H1 (cell line): ENCODE results near the gene WIPI1. TPM values are rescaled to one million over a fixed set of nuclear protein-coding genes. Genes with fewer than 3 reads are reported as not detected.

Experiments
- BCL11A ChIP-seq, 2 experiments: IDR thresholded peaks; one replicate each; pipeline ENCODE4 v1.6.1; 2011; ENCODE audit warnings: low read depth in 2 of 2, low read length in 2 of 2, mild to moderate bottlenecking in 2 of 2
- E2F6 ChIP-seq: IDR thresholded peaks from 2 replicates; pipeline ENCODE4 v1.6.1; 2012; ENCODE audit warnings: inconsistent platforms
- EGR1 ChIP-seq: IDR thresholded peaks from 2 replicates; pipeline ENCODE4 v1.6.1; 2011; ENCODE audit warnings: low read depth, low read length, borderline replicate concordance
- GTF2F1 ChIP-seq: IDR thresholded peaks from 2 replicates; pipeline ENCODE4 v1.6.1; 2012; ENCODE audit warnings: low read depth, low read length, improper control_type of control experiment, borderline replicate concordance
- KDM4A ChIP-seq: IDR thresholded peaks from one replicate; pipeline ENCODE4 v1.7.1; 2012; ENCODE audit warnings: low read depth, mild to moderate bottlenecking, moderate library complexity, low read length, inconsistent platforms; ENCODE audit not compliant: severe bottlenecking
- MAX ChIP-seq: IDR thresholded peaks from 2 replicates; pipeline ENCODE4 v1.6.1; 2012; ENCODE audit warnings: inconsistent platforms
- POLR2A ChIP-seq, 2 experiments: IDR thresholded peaks; 1 replicate in 1 of 2; 2 replicates in 1 of 2; pipeline ENCODE4 v1.6.1; 2011; ENCODE audit warnings: low read depth in 2 of 2, low read length in 2 of 2, mild to moderate bottlenecking in 2 of 2; ENCODE audit errors: control extremely low read depth in 1 of 2
- SIRT6 ChIP-seq: IDR thresholded peaks from one replicate; pipeline ENCODE4 v1.7.1; 2012; ENCODE audit warnings: low read length, inconsistent platforms
- SUZ12 ChIP-seq: fragments of 200-600 bp; sonication (generic); IDR thresholded peaks from 2 replicates; pipeline ENCODE4 v1.6.1; 2012; ENCODE audit warnings: mild to moderate bottlenecking, inconsistent platforms, low read length, moderate library complexity, mixed read lengths
- polyA plus RNA-seq, 7 experiments: library from polyadenylated mRNA; depleted of rRNA in 3 of 7; stranded (reverse) in 5 of 7; unstranded in 2 of 7; fragments of >200 nt in 5 of 7; fragments of 200-250 nt in 2 of 7; gene quantifications; 1 replicate in 5 of 7; 2 replicates in 1 of 7; 4 replicates in 1 of 7; pipeline versions ENCODE4 v1.2.1 to v1.2.3, GENCODE V29; 2011 to 2013; ENCODE audit warnings: missing spikeins in 2 of 7, mixed read lengths in 2 of 7
- total RNA-seq: library from RNA; stranded (reverse); fragmentation: NEBNext Ultra II Directional; extraction: Animal tissue kit (Norgen Biotek cat#: 25700); gene quantifications from 2 replicates; pipeline ENCODE4 v1.2.1, GENCODE V29; 2021
- TF ChIP-seq, protein P1 (sequence below): fragments of 300-600 bp; sonication (generic); IDR thresholded peaks from 2 replicates; pipeline ENCODE4 v1.7.1; 2012; ENCODE audit warnings: low read length, moderate library complexity, mild to moderate bottlenecking, inconsistent platforms; ENCODE audit not compliant: insufficient replicate concordance

WIPI1 gene
- total and polyA plus RNA-seq, 2 of the 8 experiments (the other 6 are each of a cell fraction or from before 2014, with no cell fraction given): 16.6 to 17.4 TPM

- TF ChIP-seq, protein P1, sequence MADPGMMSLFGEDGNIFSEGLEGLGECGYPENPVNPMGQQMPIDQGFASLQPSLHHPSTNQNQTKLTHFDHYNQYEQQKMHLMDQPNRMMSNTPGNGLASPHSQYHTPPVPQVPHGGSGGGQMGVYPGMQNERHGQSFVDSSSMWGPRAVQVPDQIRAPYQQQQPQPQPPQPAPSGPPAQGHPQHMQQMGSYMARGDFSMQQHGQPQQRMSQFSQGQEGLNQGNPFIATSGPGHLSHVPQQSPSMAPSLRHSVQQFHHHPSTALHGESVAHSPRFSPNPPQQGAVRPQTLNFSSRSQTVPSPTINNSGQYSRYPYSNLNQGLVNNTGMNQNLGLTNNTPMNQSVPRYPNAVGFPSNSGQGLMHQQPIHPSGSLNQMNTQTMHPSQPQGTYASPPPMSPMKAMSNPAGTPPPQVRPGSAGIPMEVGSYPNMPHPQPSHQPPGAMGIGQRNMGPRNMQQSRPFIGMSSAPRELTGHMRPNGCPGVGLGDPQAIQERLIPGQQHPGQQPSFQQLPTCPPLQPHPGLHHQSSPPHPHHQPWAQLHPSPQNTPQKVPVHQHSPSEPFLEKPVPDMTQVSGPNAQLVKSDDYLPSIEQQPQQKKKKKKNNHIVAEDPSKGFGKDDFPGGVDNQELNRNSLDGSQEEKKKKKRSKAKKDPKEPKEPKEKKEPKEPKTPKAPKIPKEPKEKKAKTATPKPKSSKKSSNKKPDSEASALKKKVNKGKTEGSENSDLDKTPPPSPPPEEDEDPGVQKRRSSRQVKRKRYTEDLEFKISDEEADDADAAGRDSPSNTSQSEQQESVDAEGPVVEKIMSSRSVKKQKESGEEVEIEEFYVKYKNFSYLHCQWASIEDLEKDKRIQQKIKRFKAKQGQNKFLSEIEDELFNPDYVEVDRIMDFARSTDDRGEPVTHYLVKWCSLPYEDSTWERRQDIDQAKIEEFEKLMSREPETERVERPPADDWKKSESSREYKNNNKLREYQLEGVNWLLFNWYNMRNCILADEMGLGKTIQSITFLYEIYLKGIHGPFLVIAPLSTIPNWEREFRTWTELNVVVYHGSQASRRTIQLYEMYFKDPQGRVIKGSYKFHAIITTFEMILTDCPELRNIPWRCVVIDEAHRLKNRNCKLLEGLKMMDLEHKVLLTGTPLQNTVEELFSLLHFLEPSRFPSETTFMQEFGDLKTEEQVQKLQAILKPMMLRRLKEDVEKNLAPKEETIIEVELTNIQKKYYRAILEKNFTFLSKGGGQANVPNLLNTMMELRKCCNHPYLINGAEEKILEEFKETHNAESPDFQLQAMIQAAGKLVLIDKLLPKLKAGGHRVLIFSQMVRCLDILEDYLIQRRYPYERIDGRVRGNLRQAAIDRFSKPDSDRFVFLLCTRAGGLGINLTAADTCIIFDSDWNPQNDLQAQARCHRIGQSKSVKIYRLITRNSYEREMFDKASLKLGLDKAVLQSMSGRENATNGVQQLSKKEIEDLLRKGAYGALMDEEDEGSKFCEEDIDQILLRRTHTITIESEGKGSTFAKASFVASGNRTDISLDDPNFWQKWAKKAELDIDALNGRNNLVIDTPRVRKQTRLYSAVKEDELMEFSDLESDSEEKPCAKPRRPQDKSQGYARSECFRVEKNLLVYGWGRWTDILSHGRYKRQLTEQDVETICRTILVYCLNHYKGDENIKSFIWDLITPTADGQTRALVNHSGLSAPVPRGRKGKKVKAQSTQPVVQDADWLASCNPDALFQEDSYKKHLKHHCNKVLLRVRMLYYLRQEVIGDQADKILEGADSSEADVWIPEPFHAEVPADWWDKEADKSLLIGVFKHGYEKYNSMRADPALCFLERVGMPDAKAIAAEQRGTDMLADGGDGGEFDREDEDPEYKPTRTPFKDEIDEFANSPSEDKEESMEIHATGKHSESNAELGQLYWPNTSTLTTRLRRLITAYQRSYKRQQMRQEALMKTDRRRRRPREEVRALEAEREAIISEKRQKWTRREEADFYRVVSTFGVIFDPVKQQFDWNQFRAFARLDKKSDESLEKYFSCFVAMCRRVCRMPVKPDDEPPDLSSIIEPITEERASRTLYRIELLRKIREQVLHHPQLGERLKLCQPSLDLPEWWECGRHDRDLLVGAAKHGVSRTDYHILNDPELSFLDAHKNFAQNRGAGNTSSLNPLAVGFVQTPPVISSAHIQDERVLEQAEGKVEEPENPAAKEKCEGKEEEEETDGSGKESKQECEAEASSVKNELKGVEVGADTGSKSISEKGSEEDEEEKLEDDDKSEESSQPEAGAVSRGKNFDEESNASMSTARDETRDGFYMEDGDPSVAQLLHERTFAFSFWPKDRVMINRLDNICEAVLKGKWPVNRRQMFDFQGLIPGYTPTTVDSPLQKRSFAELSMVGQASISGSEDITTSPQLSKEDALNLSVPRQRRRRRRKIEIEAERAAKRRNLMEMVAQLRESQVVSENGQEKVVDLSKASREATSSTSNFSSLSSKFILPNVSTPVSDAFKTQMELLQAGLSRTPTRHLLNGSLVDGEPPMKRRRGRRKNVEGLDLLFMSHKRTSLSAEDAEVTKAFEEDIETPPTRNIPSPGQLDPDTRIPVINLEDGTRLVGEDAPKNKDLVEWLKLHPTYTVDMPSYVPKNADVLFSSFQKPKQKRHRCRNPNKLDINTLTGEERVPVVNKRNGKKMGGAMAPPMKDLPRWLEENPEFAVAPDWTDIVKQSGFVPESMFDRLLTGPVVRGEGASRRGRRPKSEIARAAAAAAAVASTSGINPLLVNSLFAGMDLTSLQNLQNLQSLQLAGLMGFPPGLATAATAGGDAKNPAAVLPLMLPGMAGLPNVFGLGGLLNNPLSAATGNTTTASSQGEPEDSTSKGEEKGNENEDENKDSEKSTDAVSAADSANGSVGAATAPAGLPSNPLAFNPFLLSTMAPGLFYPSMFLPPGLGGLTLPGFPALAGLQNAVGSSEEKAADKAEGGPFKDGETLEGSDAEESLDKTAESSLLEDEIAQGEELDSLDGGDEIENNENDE: no peak
- TF ChIP-seq GTF2F1 (no peak), BCL11A (IDR thresholded peaks at IDR 0.05; ENCODE audit: low read depth in 2 of 2, low read length in 2 of 2) (no peak), MAX (no peak), SIRT6 (no peak), POLR2A (IDR thresholded peaks at IDR 0.05; ENCODE audit: control extremely low read depth in 1 of 2, low read depth in 2 of 2, low read length in 2 of 2) (no peak), SUZ12 (no peak), EGR1 (no peak), KDM4A (no peak), E2F6 (no peak)
Measured at GRCh38 chr17:68449021-68449739, 8.1 kb downstream of the WIPI1 start (continued).
